ENCODE results near the gene NFATC4. TPM values are rescaled to one million over a fixed set of nuclear protein-coding genes. Genes with fewer than 3 reads are reported as not detected.

The NFATC4 gene
- total RNA-seq, 1 donor from 2014 or later, result 42.4 TPM

DNA sequence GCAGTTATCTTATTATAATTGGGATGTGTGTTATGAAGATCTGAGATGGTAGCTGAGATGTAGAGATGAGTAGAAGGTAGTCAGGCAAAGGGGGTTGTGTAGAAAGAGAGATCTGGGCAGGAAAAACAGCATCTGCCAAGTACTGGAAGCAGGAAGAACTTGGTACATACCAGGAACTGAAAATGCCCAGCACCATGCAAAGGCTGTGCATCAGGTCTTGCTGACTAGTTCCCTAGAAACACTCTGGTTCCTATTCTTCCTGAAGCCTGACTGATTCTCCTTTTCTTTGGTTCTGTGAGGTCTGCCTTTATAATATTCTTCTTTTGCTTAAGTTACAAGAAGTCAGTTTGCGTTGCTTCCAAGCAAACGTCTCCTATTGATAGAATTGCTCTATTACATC lies 6.7 kb upstream of the NFATC4 start:
- no peak overlapping the region for H3K4me3 Mint-ChIP-seq (ENCODE audit: unreplicated experiment)
- no peaks in the 10 kb centered on the region for H3K9me3 Mint-ChIP-seq (ENCODE audit: unreplicated experiment)
- TF ChIP-seq, protein P1, sequence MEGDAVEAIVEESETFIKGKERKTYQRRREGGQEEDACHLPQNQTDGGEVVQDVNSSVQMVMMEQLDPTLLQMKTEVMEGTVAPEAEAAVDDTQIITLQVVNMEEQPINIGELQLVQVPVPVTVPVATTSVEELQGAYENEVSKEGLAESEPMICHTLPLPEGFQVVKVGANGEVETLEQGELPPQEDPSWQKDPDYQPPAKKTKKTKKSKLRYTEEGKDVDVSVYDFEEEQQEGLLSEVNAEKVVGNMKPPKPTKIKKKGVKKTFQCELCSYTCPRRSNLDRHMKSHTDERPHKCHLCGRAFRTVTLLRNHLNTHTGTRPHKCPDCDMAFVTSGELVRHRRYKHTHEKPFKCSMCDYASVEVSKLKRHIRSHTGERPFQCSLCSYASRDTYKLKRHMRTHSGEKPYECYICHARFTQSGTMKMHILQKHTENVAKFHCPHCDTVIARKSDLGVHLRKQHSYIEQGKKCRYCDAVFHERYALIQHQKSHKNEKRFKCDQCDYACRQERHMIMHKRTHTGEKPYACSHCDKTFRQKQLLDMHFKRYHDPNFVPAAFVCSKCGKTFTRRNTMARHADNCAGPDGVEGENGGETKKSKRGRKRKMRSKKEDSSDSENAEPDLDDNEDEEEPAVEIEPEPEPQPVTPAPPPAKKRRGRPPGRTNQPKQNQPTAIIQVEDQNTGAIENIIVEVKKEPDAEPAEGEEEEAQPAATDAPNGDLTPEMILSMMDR (IDR thresholded peaks at IDR 0.05; ENCODE audit: unreplicated experiment), result no peak
- no peak overlapping the region for H3K27ac Mint-ChIP-seq (ENCODE audit: unreplicated experiment)
- H3K36me3 Mint-ChIP-seq (ENCODE audit: low read depth, unreplicated experiment), result peaks cover 5% of the 10 kb centered on the region
- peaks cover 13% of the 10 kb centered on the region for H3K4me1 Mint-ChIP-seq (ENCODE audit: unreplicated experiment)
- peaks cover 11% of the 10 kb centered on the region for H3K27me3 Mint-ChIP-seq (ENCODE audit: unreplicated experiment)
- DNase-seq (ENCODE audit: low spot score), result no peak

GRCh38 chr14:24362241-24362960 lies 5.6 kb upstream of the NFATC4 start:
- peaks cover 5% of the 10 kb centered on the region for H3K36me3 Mint-ChIP-seq (ENCODE audit: low read depth, unreplicated experiment)
- DNase-seq (ENCODE audit: low spot score), result no peak

DNA sequence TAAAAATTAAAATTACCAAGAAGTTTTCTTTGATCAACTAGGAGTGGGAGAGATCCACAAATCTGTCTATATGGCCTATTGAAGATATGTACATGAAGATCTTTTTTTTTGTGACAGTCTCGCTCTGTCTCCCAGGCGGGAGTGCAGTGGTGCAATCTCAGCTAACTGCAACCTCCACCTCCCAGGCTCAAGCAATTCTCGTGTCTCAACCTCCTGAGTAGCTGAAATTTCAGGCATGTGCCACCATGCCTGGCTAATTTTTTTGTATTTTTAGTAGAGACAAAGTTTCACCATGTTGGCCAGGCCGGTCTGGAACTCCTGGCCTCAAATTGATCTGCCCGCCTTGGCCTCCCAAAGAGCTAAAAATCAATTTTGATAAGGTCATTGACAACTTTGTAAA lies 4.6 kb upstream of the NFATC4 start:
- Mint-ChIP-seq H3K27ac (ENCODE audit: unreplicated experiment) (no peak overlapping the region), H3K9me3 (ENCODE audit: unreplicated experiment) (no peaks in the 10 kb centered on the region), H3K4me3 (ENCODE audit: unreplicated experiment) (no peak overlapping the region), H3K4me1 (ENCODE audit: unreplicated experiment) (peaks cover 19% of the 10 kb centered on the region), H3K36me3 (ENCODE audit: low read depth, unreplicated experiment) (peaks cover 5% of the 10 kb centered on the region), H3K27me3 (ENCODE audit: unreplicated experiment) (peaks cover 11% of the 10 kb centered on the region)
- no peak for DNase-seq (ENCODE audit: low spot score)
- TF ChIP-seq, protein P1 (IDR thresholded peaks at IDR 0.05; ENCODE audit: unreplicated experiment), result no peak

More at GRCh38 chr14:24362241-24362960, 5.6 kb upstream of the NFATC4 start:
- Mint-ChIP-seq H3K9me3 (ENCODE audit: unreplicated experiment) (no peaks in the 10 kb centered on the region), H3K27me3 (ENCODE audit: unreplicated experiment) (peaks cover 11% of the 10 kb centered on the region), H3K27ac (ENCODE audit: unreplicated experiment) (no peak overlapping the region), H3K4me1 (ENCODE audit: unreplicated experiment) (peaks cover 14% of the 10 kb centered on the region), H3K4me3 (ENCODE audit: unreplicated experiment) (no peak overlapping the region)
- TF ChIP-seq, protein P1 (IDR thresholded peaks at IDR 0.05; ENCODE audit: unreplicated experiment), result no peak

- TF ChIP-seq, protein P1 (IDR thresholded peaks at IDR 0.05; ENCODE audit: unreplicated experiment), result no peak
- DNase-seq (ENCODE audit: low spot score), result no peak
- Mint-ChIP-seq H3K4me3 (ENCODE audit: unreplicated experiment) (no peak overlapping the region), H3K27ac (ENCODE audit: unreplicated experiment) (no peak overlapping the region), H3K9me3 (ENCODE audit: unreplicated experiment) (no peaks in the 10 kb centered on the region), H3K36me3 (ENCODE audit: low read depth, unreplicated experiment) (peaks cover 5% of the 10 kb centered on the region), H3K4me1 (ENCODE audit: unreplicated experiment) (peaks cover 19% of the 10 kb centered on the region), H3K27me3 (ENCODE audit: unreplicated experiment) (peaks cover 11% of the 10 kb centered on the region)
Observed at GRCh38 chr14:24364841-24365240, 3.1 kb upstream of the NFATC4 start.

GRCh38 chr14:24365600-24366412 lies 2.2 kb upstream of the NFATC4 start:
- TF ChIP-seq, protein P1 (IDR thresholded peaks at IDR 0.05; ENCODE audit: unreplicated experiment), result peak; percentile 74
- DNase-seq (ENCODE audit: low spot score), result peak; percentile 87
- Mint-ChIP-seq H3K27ac (ENCODE audit: unreplicated experiment) (peak overlapping the region; percentile 77), H3K9me3 (ENCODE audit: unreplicated experiment) (no peaks in the 10 kb centered on the region), H3K27me3 (ENCODE audit: unreplicated experiment) (peaks cover 11% of the 10 kb centered on the region), H3K36me3 (ENCODE audit: low read depth, unreplicated experiment) (no peaks in the 10 kb centered on the region), H3K4me3 (ENCODE audit: unreplicated experiment) (peak overlapping the region; percentile 87), H3K4me1 (ENCODE audit: unreplicated experiment) (peaks cover 19% of the 10 kb centered on the region)
